NOMO-1 treated with dmso at 0.1 percent for 144 hours (cell line): Measurements from ENCODE around the gene OR9A2.
"Not testable (repeated sequence)": the region's sequence is repeated elsewhere in the genome, so short reads cannot be mapped to it uniquely, and the experiment has no call there.

Experiments used
- DNase-seq: peaks from one replicate; lab custom pipeline; 2025; ENCODE audit not compliant: unreplicated experiment; lab: John Stamatoyannopoulos, UW

Gene OR9A2

GRCh38 chr7:143018931-143019330 lies 8.0 kb downstream of the OR9A2 start:
- no peak for DNase-seq

GRCh38 chr7:143016996-143017395 lies 9.9 kb downstream of the OR9A2 start:
- no peak for DNase-seq

GRCh38 chr7:143015926-143016490 lies 10.9 kb downstream of the OR9A2 start:
- no peak for DNase-seq

- DNase-seq = no peak
Measured at GRCh38 chr7:143015084-143015483, 11.8 kb downstream of the OR9A2 start.

- no peak for DNase-seq
Measured at GRCh38 chr7:143013893-143014292, 13.0 kb downstream of the OR9A2 start.

- no peak for DNase-seq
Measured at GRCh38 chr7:143013473-143013872, 13.5 kb downstream of the OR9A2 start.

GRCh38 chr7:143012409-143012808 lies 14.5 kb downstream of the OR9A2 start:
- no peak for DNase-seq

- DNase-seq = no peak
Measured at GRCh38 chr7:143012001-143012400, 14.9 kb downstream of the OR9A2 start.

GRCh38 chr7:143008007-143008901 lies 18.7 kb downstream of the OR9A2 start:
- peak; percentile 26 for DNase-seq

GRCh38 chr7:143005632-143006260 lies 21.2 kb downstream of the OR9A2 start:
- DNase-seq = peak; percentile 9

GRCh38 chr7:143003393-143004051 lies 23.4 kb downstream of the OR9A2 start:
- DNase-seq = peak; percentile 21

- no peak for DNase-seq
Measured at GRCh38 chr7:143002898-143003297, 24.0 kb downstream of the OR9A2 start.

GRCh38 chr7:143002106-143002505 lies 24.8 kb downstream of the OR9A2 start:
- no peak for DNase-seq

GRCh38 chr7:143000648-143001047 lies 26.3 kb downstream of the OR9A2 start:
- DNase-seq = no peak

- no peak for DNase-seq
Measured at GRCh38 chr7:142999793-143000192, 27.1 kb downstream of the OR9A2 start.

- no peak for DNase-seq
Measured at GRCh38 chr7:142998966-142999365, 28.0 kb downstream of the OR9A2 start.

- no peak for DNase-seq
Measured at GRCh38 chr7:142997456-142997989, 29.4 kb downstream of the OR9A2 start.

- DNase-seq = no peak
Measured at GRCh38 chr7:142992427-142992826, 34.5 kb downstream of the OR9A2 start.

- no peak for DNase-seq
Measured at GRCh38 chr7:142984297-142984696, 42.6 kb downstream of the OR9A2 start.

GRCh38 chr7:142983825-142984224 lies 43.1 kb downstream of the OR9A2 start:
- no peak for DNase-seq

- DNase-seq = not testable (repeated sequence)
Measured at GRCh38 chr7:142978402-142978801, 48.5 kb downstream of the OR9A2 start.
